Neural cell (in vitro differentiated cells): ENCODE measurements around the gene REV3L.

Experiments
- CTCF ChIP-seq: fragments of 450-650 bp; IDR thresholded peaks from 2 replicates; pipeline ENCODE4 v1.5.1; 2014; ENCODE audit warnings: antibody characterized with exemption, mild to moderate bottlenecking, moderate library complexity; ENCODE audit not compliant: poor library complexity, severe bottlenecking
- EP300 ChIP-seq: fragments of 450-650 bp; conservative IDR thresholded peaks from 2 replicates; pipeline ENCODE4 v1.6.1; 2014; ENCODE audit warnings: antibody characterized with exemption, mild to moderate bottlenecking, moderate library complexity; ENCODE audit not compliant: poor library complexity, severe bottlenecking
- EZH2 ChIP-seq: fragments of 200-600, 300-800 bp; shearing (Covaris generic), sonication (generic); IDR thresholded peaks from 2 replicates; pipeline ENCODE4 v1.6.1; 2014; ENCODE audit warnings: antibody characterized with exemption, low read length, borderline replicate concordance, mild to moderate bottlenecking; ENCODE audit not compliant: insufficient read depth, poor library complexity, severe bottlenecking
- POLR2AphosphoS5 ChIP-seq: IDR thresholded peaks from 2 replicates; pipeline ENCODE4 v1.6.1; 2012
- REST ChIP-seq: IDR thresholded peaks from 2 replicates; pipeline ENCODE4 v1.6.1; 2012; ENCODE audit warnings: borderline replicate concordance
- SMC3 ChIP-seq: fragments of 450-650 bp; conservative IDR thresholded peaks from 2 replicates; pipeline ENCODE4 v1.6.1; 2014; ENCODE audit warnings: antibody characterized with exemption, mild to moderate bottlenecking, moderate library complexity; ENCODE audit not compliant: poor library complexity

GRCh38 chr6:111423960-111424846, 58.8 kb downstream of the REV3L start:
- TF ChIP-seq EZH2: no peak
- no peak for TF ChIP-seq SMC3
- no peak for TF ChIP-seq CTCF
- no peak for TF ChIP-seq EP300
- TF ChIP-seq REST: no peak
- TF ChIP-seq POLR2AphosphoS5: no peak
